ENCODE measurements around the gene DUSP16.

DNA sequence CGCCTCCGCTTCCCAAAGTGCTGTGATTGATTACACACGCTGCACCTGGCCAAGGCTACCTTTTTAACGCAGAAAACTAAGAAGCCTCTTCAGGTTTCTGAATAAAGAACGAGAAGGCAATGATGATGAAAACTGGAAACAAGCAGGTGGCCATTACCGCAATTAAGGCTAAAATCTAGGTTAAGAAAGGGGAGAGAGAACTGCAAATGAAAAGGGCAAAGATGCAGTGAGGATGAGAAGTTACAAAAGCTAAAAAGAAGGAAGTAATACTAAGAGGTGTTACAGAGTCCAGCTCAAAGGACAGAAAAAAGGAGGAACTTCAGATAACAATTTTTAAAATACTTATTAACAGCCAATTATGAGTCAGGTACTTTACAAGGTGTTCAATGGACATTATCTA is 79.7 kb downstream of the DUSP16 start:
- TF ChIP-seq CTCF (IDR thresholded peaks at IDR 0.05), result no peak
- TF ChIP-seq POLR2A (IDR thresholded peaks at IDR 0.05), result no peak
